GM18907 (cell line): ENCODE results near the gene LILRA6.

Source experiments
- ATAC-seq: cut with Tn5 transposase; IDR thresholded peaks from one replicate; pipeline ENCODE4 v1.9.1; 2021; ENCODE audit warnings: mild to moderate bottlenecking, moderate library complexity; ENCODE audit not compliant: unreplicated experiment

The LILRA6 gene

GRCh38 chr19:54189145-54189734 is 53.4 kb downstream of the LILRA6 start, which contains the start of gene MBOAT7:
MBOAT7 (minus strand) TSS chr19:54189580; CDS start chr19:54188508, 1,072 bp downstream.
- ATAC-seq = peak; percentile 21

- ATAC-seq = no peak
Observed at GRCh38 chr19:54188215-54188871, 54.2 kb downstream of the LILRA6 start.

GRCh38 chr19:54186934-54187381 is 55.6 kb downstream of the LILRA6 start:
- no peak for ATAC-seq
